Forelimb muscle (tissue), 1 donor: Measurements from ENCODE around the gene MALAT1. TPM values are rescaled to one million over a fixed set of nuclear protein-coding genes. Genes with fewer than 3 reads are reported as not detected.
"Not testable (repeated sequence)": the region's sequence is repeated elsewhere in the genome, so short reads cannot be mapped to it uniquely, and the experiment has no call there.

Experiments used
- DNase-seq: peaks from one replicate; pipeline ENCODE4 v3.0.0-alpha.2; 2013; ENCODE audit warnings: low read depth
- polyA plus RNA-seq: library from polyadenylated mRNA; unstranded; fragments of 120-200 nt; gene quantifications from one replicate; pipeline ENCODE4 v1.2.1, GENCODE V29; 2013; ENCODE audit not compliant: insufficient read length

Gene MALAT1
- polyA plus RNA-seq, result 200 TPM

GRCh38 chr11:65498977-65499712 lies at the start of gene MALAT1:
MALAT1 (plus strand) TSS chr11:65499045.
- DNase-seq, result no peak

GRCh38 chr11:65451301-65451700 lies 47.5 kb upstream of the MALAT1 start:
- not testable (repeated sequence) for DNase-seq

- DNase-seq, result not testable (repeated sequence)
These were observed 46.6 kb upstream of the MALAT1 start for GRCh38 chr11:65452259-65452658.

- DNase-seq, result no peak
These were observed 45.9 kb upstream of the MALAT1 start for GRCh38 chr11:65452806-65453490.

- no peak for DNase-seq
These were observed 44.5 kb upstream of the MALAT1 start for GRCh38 chr11:65454311-65454695.

- DNase-seq, result no peak
These were observed 44.0 kb upstream of the MALAT1 start for GRCh38 chr11:65454696-65455456.

- DNase-seq, result no peak
These were observed 42.4 kb upstream of the MALAT1 start for GRCh38 chr11:65456418-65456817.

- no peak for DNase-seq
These were observed 39.3 kb upstream of the MALAT1 start for GRCh38 chr11:65459552-65459951.

- not testable (repeated sequence) for DNase-seq
These were observed 33.4 kb upstream of the MALAT1 start for GRCh38 chr11:65465471-65465870.

GRCh38 chr11:65467306-65467705 lies 31.5 kb upstream of the MALAT1 start:
- DNase-seq, result not testable (repeated sequence)

- DNase-seq, result no peak
These were observed 29.9 kb upstream of the MALAT1 start for GRCh38 chr11:65468874-65469333.

- no peak for DNase-seq
These were observed 28.3 kb upstream of the MALAT1 start for GRCh38 chr11:65470433-65471049.

GRCh38 chr11:65471447-65471891 lies 27.4 kb upstream of the MALAT1 start:
- no peak for DNase-seq

- not testable (repeated sequence) for DNase-seq
These were observed 26.1 kb upstream of the MALAT1 start for GRCh38 chr11:65472588-65473277.

GRCh38 chr11:65473278-65473860 lies 25.5 kb upstream of the MALAT1 start:
- DNase-seq, result no peak

- no peak for DNase-seq
These were observed 24.0 kb upstream of the MALAT1 start for GRCh38 chr11:65474864-65475263.

- DNase-seq, result no peak
These were observed 22.2 kb upstream of the MALAT1 start for GRCh38 chr11:65476632-65477148.

GRCh38 chr11:65477149-65477965 lies 21.5 kb upstream of the MALAT1 start:
- DNase-seq, result no peak

- no peak for DNase-seq
These were observed 20.3 kb upstream of the MALAT1 start for GRCh38 chr11:65478388-65479183.
